NT2/D1 (cell line): ENCODE measurements around the gene OPN3.

Source experiments
- DNase-seq: peaks from one replicate; pipeline ENCODE4 v3.0.0-alpha.2; 2011; ENCODE audit warnings: low read depth, low spot score
- H3K27me3 ChIP-seq: 2 replicates; pipeline ENCODE4 v1.6.0; 2011; ENCODE audit warnings: mild to moderate bottlenecking; ENCODE audit not compliant: insufficient read length, insufficient read depth
- H3K36me3 ChIP-seq: 2 replicates; pipeline ENCODE4 v1.6.1; 2011; ENCODE audit warnings: mild to moderate bottlenecking, low read length, mixed read lengths; ENCODE audit not compliant: insufficient read depth, insufficient read length
- H3K4me1 ChIP-seq: 2 replicates; pipeline ENCODE4 v1.5.1; 2011; ENCODE audit not compliant: insufficient read depth, insufficient read length
- H3K4me3 ChIP-seq: 2 replicates; pipeline ENCODE4 v1.5.1; 2011; ENCODE audit warnings: low read depth; ENCODE audit not compliant: insufficient read length
- H3K9ac ChIP-seq: 2 replicates; pipeline ENCODE4 v1.6.0; 2011; ENCODE audit warnings: low read depth; ENCODE audit not compliant: insufficient read length
- H3K9me3 ChIP-seq: 2 replicates; pipeline ENCODE4 v1.5.1; 2011; ENCODE audit warnings: mild to moderate bottlenecking, low read length; ENCODE audit not compliant: insufficient read depth
- SUZ12 ChIP-seq: IDR thresholded peaks from 2 replicates; pipeline ENCODE4 v1.6.1; 2011; ENCODE audit not compliant: insufficient read length, insufficient read depth; ENCODE audit errors: extremely low read depth
- YY1 ChIP-seq: IDR thresholded peaks from 2 replicates; pipeline ENCODE4 v1.6.1; 2011; ENCODE audit not compliant: insufficient read length, insufficient read depth
- ZNF274 ChIP-seq: IDR thresholded peaks from 2 replicates; pipeline ENCODE4 v1.6.1; 2011; ENCODE audit warnings: mild to moderate bottlenecking, low read depth, low read length

The OPN3 gene

DNA sequence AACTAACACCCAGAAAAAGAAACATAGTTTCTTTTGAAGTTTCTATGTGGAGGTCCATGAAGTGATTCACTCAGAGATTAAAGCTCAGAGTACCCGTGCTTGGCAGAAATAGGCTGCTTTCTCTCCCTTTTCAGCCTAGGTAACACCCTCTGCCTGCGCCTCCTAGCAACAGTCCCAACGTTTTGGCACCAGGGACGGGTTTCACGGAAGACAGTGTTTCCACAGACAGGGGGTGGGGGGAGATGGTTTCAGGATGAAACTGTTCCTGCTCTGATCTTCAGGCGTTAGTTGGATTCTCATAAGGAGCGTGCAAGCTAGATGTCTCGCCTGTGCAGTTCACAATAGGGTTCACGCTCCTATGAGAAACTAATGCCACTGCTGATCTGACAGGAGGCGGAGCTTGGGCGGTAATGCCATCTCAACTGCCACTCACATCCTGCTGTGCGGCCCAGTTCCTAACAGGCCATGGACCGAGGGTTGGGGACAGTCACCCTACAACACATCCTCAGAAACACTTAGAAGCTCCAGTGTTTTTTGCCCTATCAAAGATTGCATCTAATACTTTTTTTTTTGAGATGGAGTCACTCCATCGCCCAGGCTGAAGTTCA, 53.2 kb downstream of the OPN3 start:
- no peak for DNase-seq
- Histone ChIP-seq H3K4me1 (no peaks in the 10 kb centered on the region), H3K27me3 (no peaks in the 10 kb centered on the region), H3K36me3 (no peaks in the 10 kb centered on the region), H3K9ac (no peak overlapping the region), H3K4me3 (no peak overlapping the region), H3K9me3 (no peaks in the 10 kb centered on the region)
- TF ChIP-seq YY1: no peak
- no peak for TF ChIP-seq ZNF274

DNA sequence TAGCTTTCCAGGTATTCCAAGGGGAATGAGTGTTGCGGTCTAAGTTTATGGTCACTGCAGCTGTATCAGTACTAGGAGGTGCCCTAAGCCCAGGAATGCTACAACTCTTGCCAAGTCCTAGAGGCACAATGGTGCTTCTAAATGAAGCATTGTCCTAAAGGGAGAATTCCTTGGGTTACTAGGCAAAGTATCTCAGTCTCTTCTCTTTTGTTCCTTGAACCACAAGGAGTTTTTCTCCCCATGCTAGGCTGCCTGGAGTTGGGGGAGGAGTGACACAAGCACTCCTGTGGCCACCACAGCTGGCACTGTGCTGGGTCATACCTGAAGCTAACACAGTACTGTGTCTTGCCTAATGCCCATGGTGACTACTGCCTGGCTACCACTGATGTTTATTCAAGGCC, 57.2 kb downstream of the OPN3 start:
- no peaks in the 10 kb centered on the region for H3K4me1 ChIP-seq
- no peaks in the 10 kb centered on the region for H3K27me3 ChIP-seq
- TF ChIP-seq ZNF274 (no peak), YY1 (no peak), SUZ12 (no peak)
- H3K9ac ChIP-seq: no peak overlapping the region
- no peak for DNase-seq
- H3K36me3 ChIP-seq: no peaks in the 10 kb centered on the region
- no peak overlapping the region for H3K4me3 ChIP-seq
- peaks cover 6% of the 10 kb centered on the region; the same call in 1 of the 2 replicates for H3K9me3 ChIP-seq

DNA sequence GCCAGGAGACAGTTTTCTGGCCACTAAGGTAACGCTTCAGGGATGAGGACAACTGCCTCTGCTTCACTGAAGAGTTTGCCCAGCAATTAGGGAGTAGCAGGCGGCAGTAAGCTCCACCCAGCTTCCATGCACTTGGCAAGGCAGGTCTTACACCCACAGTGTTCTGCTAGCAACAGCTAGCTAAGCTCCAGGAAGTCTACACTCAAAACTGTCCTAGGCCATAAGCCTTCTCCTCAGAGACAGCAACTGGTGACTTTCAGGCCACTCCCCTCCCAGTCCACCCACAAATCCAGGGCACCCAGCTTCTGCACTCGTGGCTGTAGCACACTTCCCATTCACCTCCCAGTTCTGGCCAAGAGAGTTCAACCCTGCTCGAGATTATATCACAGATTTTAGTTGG, 60.7 kb downstream of the OPN3 start:
- no peak overlapping the region for H3K9ac ChIP-seq
- no peaks in the 10 kb centered on the region for H3K36me3 ChIP-seq
- H3K4me3 ChIP-seq: no peak overlapping the region
- H3K27me3 ChIP-seq: no peaks in the 10 kb centered on the region
- no peaks in the 10 kb centered on the region for H3K4me1 ChIP-seq
- TF ChIP-seq ZNF274: no peak
- no peak for TF ChIP-seq SUZ12
- no peak for TF ChIP-seq YY1
- no peak for DNase-seq
- peaks cover 15% of the 10 kb centered on the region; the same call in 1 of the 2 replicates for H3K9me3 ChIP-seq

DNA sequence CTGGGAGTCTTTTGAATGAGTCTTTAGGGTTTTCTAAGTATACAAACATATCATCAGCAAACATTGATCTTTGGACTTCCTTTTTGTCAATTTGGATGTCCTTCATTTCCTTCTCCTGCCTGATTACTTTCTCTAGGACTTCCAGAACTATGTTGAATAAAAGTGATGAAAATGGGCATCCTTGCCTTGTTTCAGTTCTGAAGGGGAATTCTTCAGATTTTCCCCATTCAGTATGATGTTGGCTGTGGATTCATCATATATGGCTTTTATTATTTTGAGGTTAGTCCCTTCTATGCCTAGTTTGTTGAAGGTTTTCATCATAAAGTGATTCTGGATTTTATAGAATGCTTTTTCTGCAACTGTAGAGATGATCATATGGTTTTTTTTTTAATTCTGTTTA, 66.0 kb downstream of the OPN3 start:
- no peaks in the 10 kb centered on the region for H3K4me1 ChIP-seq
- DNase-seq: no peak
- H3K9ac ChIP-seq: no peak overlapping the region
- peaks cover 11% of the 10 kb centered on the region; the same call in 1 of the 2 replicates for H3K9me3 ChIP-seq
- no peaks in the 10 kb centered on the region for H3K36me3 ChIP-seq
- no peak for TF ChIP-seq YY1
- TF ChIP-seq SUZ12: no peak
- no peak for TF ChIP-seq ZNF274
- no peaks in the 10 kb centered on the region for H3K27me3 ChIP-seq
- H3K4me3 ChIP-seq: no peak overlapping the region

DNA sequence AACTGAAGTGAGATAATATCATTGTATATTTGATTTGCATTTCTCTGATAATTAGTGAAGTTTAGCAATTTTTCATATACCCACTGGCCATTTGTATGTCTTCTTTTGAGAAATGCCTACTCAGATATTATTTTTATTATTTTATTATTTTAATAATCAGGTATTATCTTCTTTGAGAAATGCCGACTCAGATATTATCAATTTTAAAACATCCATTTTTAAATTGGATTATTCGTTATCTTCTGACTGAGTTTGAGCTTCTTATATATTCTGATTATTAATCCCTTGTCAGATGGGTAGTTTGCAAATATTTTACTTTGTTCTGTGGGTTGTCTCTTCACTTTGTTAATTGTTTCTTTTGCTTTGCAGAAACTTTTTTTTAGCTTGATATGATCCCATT, 70.3 kb downstream of the OPN3 start:
- no peaks in the 10 kb centered on the region for H3K27me3 ChIP-seq
- no peak overlapping the region for H3K9ac ChIP-seq
- no peaks in the 10 kb centered on the region for H3K36me3 ChIP-seq
- TF ChIP-seq YY1 (no peak), SUZ12 (no peak), ZNF274 (no peak)
- H3K4me3 ChIP-seq: no peak overlapping the region
- no peaks in the 10 kb centered on the region for H3K9me3 ChIP-seq
- H3K4me1 ChIP-seq: no peaks in the 10 kb centered on the region
- DNase-seq: no peak

DNA sequence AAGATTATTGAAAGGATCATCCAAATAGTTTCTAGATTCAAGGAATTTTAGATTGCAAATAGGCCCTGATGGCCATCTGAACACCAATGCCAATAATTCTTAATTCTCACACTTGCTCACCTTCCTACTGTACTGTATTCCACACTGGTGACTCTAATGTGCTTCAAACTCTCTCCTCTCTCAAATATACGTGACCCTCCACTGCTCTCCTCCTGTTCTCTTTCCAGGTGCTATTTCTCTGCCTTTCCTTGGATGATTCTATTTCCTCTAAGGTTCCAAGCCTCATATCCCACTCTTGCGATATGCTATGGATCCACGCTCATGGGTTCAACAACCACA, 79.4 kb downstream of the OPN3 start:
- Histone ChIP-seq H3K9ac (no peak overlapping the region), H3K4me1 (no peaks in the 10 kb centered on the region), H3K9me3 (no peaks in the 10 kb centered on the region), H3K4me3 (no peak overlapping the region), H3K36me3 (no peaks in the 10 kb centered on the region), H3K27me3 (no peaks in the 10 kb centered on the region)
- TF ChIP-seq SUZ12 (no peak), YY1 (no peak), ZNF274 (no peak)
- DNase-seq: no peak

DNA sequence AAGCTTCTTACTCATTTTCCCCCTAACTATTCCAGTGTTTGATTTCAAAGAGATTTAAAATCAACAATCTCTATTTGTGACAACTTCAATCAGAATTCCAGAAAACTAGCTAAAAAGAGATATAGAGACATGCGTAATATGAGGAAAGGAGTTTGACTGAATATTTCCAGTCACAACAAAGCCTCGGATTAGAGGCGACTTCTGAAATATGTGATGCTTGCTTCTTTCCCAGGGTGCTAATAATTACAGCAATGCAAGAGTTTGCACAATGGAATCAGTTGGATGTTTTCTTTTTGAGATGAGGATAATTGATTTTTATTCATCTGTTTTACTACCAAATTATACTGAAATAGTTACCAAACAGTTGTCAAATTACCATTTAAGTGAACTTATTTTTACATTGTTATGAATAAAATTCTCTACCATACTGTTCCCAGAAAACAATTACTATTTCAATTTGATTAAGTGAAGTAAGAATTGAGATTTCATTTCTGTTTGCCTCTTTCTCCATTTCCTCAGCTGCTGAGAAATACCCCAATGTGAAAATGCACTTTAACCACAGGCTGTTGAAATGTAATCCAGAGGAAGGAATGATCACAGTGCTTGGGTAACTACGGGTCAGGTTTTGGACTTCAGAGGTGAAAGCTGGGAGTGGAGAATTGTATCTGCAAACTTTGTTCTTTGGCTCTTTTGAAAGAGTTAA, 79.9 kb downstream of the OPN3 start:
- no peak for TF ChIP-seq YY1
- TF ChIP-seq SUZ12: no peak
- TF ChIP-seq ZNF274: no peak
- DNase-seq: no peak
- Histone ChIP-seq H3K9ac (no peak overlapping the region), H3K27me3 (no peaks in the 10 kb centered on the region), H3K4me1 (no peaks in the 10 kb centered on the region), H3K9me3 (no peaks in the 10 kb centered on the region), H3K4me3 (no peak overlapping the region), H3K36me3 (no peaks in the 10 kb centered on the region)
